Activated CD8-positive, alpha-beta memory T cell treated with anti-CD3 and anti-CD28 coated beads, Interleukin-2, amount 10 ng/mL, durations not matched to agents 7 days and 5 days (primary cell): ENCODE measurements around the gene CGA. TPM values are rescaled to one million over a fixed set of nuclear protein-coding genes. Genes with fewer than 3 reads are reported as not detected.
A peak's percentile ranks its signal among the peaks of the same experiment; 100 is the strongest.
"Not testable (repeated sequence)": the region's sequence is repeated elsewhere in the genome, so short reads cannot be mapped to it uniquely, and the experiment has no call there.

Source experiments
- ATAC-seq: fragments of 150-1000 bp; cut with Tn5 transposase; one replicate; pipeline ENCODE4 v1.10.0; 2021; ENCODE audit warnings: moderate library complexity
- CTCF ChIA-PET: fragments of 350-600 bp; sonication (Branson Sonifier 250); formaldehyde crosslinking; loops from one replicate; lab custom pipeline; 2021; ENCODE audit warnings: antibody characterized with exemption; lab: Charles Lee
- DNase-seq: peaks from one replicate; pipeline ENCODE4 v3.0.0-alpha.2; 2020
- H3K27ac Mint-ChIP-seq: one replicate; pipeline ENCODE4 v1.8.0; 2021; ENCODE audit warnings: mild to moderate bottlenecking, mixed read lengths
- H3K27me3 Mint-ChIP-seq: one replicate; pipeline ENCODE4 v1.8.0; 2021; ENCODE audit warnings: mixed read lengths
- H3K36me3 Mint-ChIP-seq: one replicate; pipeline ENCODE4 v1.8.0; 2021; ENCODE audit warnings: mild to moderate bottlenecking, mixed read lengths
- H3K4me1 Mint-ChIP-seq: one replicate; pipeline ENCODE4 v1.8.0; 2021; ENCODE audit warnings: mixed read lengths
- H3K4me3 Mint-ChIP-seq: one replicate; pipeline ENCODE4 v1.8.0; 2021; ENCODE audit warnings: mild to moderate bottlenecking, moderate library complexity, mixed read lengths
- H3K9me3 Mint-ChIP-seq: one replicate; pipeline ENCODE4 v1.8.0; 2022; ENCODE audit warnings: low read depth, mixed read lengths
- total RNA-seq, 2 experiments: library from RNA; stranded (reverse); gene quantifications; one replicate each; pipeline ENCODE4 v1.2.3, GENCODE V29; 2021

CGA gene
- not detected for total RNA-seq

DNA sequence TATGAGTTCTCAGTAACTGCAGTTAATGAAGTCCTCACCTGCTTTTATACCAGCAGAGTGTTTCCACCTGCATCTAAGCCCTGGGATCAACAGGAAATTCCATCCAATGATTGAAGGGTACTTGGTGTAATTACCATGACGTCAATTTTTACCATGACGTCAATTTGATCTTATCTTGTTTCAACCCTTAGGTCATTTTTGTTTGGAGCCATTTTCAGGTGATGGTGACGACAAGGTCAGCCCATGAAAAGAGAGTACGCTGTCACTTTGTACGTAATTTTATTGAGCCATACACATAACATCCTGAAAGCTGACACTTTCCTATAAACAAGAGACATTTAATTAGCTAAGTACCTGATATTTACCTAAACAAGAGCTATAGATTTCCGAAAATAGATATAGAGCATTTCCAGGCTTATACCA is at the start of gene CGA:
TSS of gene CGA (minus strand) at position 20 of the 423 bp plus-strand sequence. CDS start 6,906 bp downstream, outside the sequence.
- ATAC-seq (no peak), DNase-seq (no peak)
- Mint-ChIP-seq H3K27me3 (peaks cover 40% of the 10 kb centered on the region), H3K4me1 (peaks cover 2% of the 10 kb centered on the region), H3K27ac (no peak within 1 kb of the TSS), H3K4me3 (no peak within 1 kb of the TSS), H3K36me3 (no peaks in the 10 kb centered on the region), H3K9me3 (no peaks in the 10 kb centered on the region)
- CTCF ChIA-PET: interaction anchor here (1.2 to 1.6 kb wide), 2 partner anchors 15 to 17 kb away, joined by 3 to 4 read pairs; no protein-coding TSS in a partner anchor

DNA sequence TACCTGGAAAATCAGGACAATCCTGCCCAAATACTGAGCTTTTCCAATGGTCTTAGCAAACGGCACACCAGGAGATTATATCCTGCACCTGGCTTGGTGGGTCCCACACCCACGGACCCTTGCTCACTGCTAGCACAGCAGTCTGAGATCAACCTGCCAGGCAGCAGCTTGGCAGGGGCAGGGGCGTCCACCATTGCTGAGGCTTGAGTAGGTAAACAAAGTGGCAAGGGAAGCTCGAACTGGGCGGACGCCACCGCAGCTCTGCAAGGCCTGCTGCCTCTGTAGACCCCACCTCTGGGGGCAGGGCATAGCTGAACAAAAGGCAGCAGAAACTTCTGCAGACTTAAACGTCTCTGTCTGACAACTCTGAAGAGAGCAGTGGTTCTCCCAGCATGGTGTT is 45.0 kb upstream of the CGA start:
- not testable (repeated sequence) for H3K27ac Mint-ChIP-seq
- peaks cover 47% of the 10 kb centered on the region for H3K27me3 Mint-ChIP-seq

DNA sequence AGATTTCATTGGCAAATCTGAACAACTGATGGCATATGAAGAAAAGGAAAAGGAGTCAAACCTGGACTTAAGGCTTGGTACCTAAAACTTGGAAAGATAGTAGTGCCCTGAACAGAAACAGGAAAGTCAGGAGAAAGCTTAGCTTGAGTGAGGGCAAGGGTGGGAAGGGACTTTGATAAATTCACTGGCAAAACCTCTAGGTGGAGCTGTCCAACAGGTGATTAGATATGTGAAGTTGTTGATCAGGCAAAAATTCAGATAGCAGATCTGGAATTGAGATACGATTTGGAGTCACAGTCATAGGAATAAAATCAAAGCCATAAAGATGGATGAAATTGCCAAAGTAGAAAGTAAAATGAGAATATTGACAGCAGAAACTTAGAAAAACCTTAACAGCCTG is 44.3 kb upstream of the CGA start:
- peak; percentile 64 for ATAC-seq
- H3K36me3 Mint-ChIP-seq: peaks cover 1% of the 10 kb centered on the region
- peaks cover 2% of the 10 kb centered on the region for H3K4me1 Mint-ChIP-seq
- no peak overlapping the region for H3K4me3 Mint-ChIP-seq
- DNase-seq: no peak
- no peak overlapping the region for H3K27ac Mint-ChIP-seq
- CTCF ChIA-PET: interaction anchor here (0.6 to 2.1 kb wide), 16 partner anchors 9 to 254 kb away, joined by 3 to 11 read pairs (median 3); no protein-coding TSS in a partner anchor
- peaks cover 47% of the 10 kb centered on the region for H3K27me3 Mint-ChIP-seq
- H3K9me3 Mint-ChIP-seq: no peaks in the 10 kb centered on the region

More for the DNA sequence above, 45.0 kb upstream of the CGA start:
- CTCF ChIA-PET: interaction anchor here (0.8 to 2.1 kb wide), 12 partner anchors 9 to 146 kb away, joined by 3 to 11 read pairs (median 3); no protein-coding TSS in a partner anchor
- not testable (repeated sequence) for ATAC-seq, H3K4me3 Mint-ChIP-seq, H3K36me3 Mint-ChIP-seq, H3K4me1 Mint-ChIP-seq, H3K9me3 Mint-ChIP-seq, DNase-seq

DNA sequence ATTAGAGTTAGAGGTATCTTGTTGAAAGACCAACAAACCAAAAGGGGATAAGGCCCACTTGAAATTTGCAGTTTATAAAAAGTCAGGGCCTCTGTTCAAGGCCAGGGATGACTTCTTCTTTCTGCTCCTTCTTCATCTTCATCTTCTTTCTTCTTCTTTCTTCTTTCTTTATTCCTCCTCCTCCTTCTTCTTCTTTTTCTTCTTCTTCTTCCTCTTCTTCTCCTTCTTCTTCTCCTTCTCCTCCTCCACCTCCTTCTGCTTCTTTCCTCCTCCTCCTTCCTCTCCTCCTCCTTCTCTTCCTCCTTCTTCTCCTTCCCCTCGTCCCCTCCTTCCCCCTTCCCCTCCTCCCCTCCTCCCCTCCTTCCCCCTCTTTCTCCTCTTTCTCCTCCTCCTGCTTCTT is 42.1 kb upstream of the CGA start:
- Mint-ChIP-seq H3K4me3 (no peak overlapping the region), H3K36me3 (peaks cover 1% of the 10 kb centered on the region), H3K4me1 (peaks cover 2% of the 10 kb centered on the region), H3K27ac (no peak overlapping the region), H3K9me3 (no peaks in the 10 kb centered on the region), H3K27me3 (peaks cover 34% of the 10 kb centered on the region)
- CTCF ChIA-PET: interaction anchor here (1.0 to 1.7 kb wide), 2 partner anchors 254 to 256 kb away, joined by 3 to 8 read pairs; no protein-coding TSS in a partner anchor
- ATAC-seq: no peak
- no peak for DNase-seq

DNA sequence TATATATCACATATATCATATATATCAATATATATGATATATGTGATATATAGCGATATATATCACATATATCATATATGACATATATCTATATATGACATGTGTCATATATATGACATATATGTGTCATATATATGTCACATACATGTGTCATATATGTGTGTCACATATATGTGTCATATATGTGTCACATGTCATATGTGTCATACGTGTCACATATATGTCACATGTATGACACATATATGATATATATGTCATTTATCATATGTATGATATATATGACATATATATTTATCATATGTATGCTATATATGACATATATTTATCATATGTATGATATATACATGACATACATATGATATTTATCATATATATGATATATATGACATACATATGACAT is 32.8 kb upstream of the CGA start:
- Mint-ChIP-seq H3K27me3 (peaks cover 18% of the 10 kb centered on the region), H3K36me3 (peaks cover 2% of the 10 kb centered on the region), H3K9me3 (peaks cover 2% of the 10 kb centered on the region), H3K4me3 (no peak overlapping the region), H3K27ac (no peak overlapping the region), H3K4me1 (no peaks in the 10 kb centered on the region)
- CTCF ChIA-PET: no interaction called here
- no peak for DNase-seq
- no peak for ATAC-seq

DNA sequence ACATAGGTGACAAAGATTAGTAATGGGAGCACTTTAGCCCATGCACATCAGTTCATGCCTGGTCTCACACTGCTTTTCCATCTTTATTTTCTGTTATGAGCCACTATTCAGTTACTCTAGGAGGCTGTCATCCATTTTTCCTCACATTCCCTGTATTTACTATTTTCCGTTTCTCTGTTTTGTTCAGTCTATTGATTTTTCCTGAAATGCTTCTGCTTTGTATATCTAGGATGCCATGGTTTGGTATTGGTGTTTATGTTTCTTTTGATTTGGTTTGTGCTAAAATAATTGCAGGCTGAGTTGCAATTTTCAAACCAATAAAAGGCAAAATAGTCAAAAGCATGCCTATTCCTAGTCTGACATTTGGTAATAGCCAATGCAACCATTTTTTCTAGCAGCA is 31.6 kb upstream of the CGA start:
- Mint-ChIP-seq H3K4me3 (no peak overlapping the region), H3K27me3 (peaks cover 26% of the 10 kb centered on the region), H3K9me3 (peaks cover 2% of the 10 kb centered on the region), H3K4me1 (no peaks in the 10 kb centered on the region), H3K27ac (no peak overlapping the region), H3K36me3 (peaks cover 2% of the 10 kb centered on the region)
- CTCF ChIA-PET: no interaction called here
- DNase-seq (no peak), ATAC-seq (no peak)

DNA sequence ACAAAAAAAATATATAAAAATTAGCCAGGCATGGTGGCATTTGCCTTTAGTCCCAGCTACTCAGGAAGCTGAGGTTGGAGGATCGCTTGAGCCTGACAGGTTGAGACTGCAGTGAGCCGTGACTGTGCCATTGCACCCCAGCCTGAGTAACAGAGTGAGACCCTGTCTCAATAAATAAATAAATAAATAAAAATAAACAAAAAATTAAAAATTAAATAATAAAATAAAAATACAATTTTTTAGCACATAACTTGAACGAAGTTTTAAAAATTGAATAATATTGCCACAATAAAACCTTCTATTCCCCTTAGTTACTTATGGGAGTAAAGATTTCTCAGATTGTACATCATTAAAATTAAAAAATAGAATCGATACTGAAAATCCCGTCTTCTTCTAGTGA is 29.2 kb upstream of the CGA start:
- Mint-ChIP-seq H3K9me3 (peaks cover 2% of the 10 kb centered on the region), H3K36me3 (peaks cover 2% of the 10 kb centered on the region), H3K27me3 (peaks cover 27% of the 10 kb centered on the region), H3K27ac (no peak overlapping the region), H3K4me3 (no peak overlapping the region), H3K4me1 (no peaks in the 10 kb centered on the region)
- ATAC-seq: no peak
- CTCF ChIA-PET: interaction anchor here (0.7 kb wide), 1 partner anchor 1331 kb away, joined by 3 read pairs; no protein-coding TSS in a partner anchor
- DNase-seq: no peak

DNA sequence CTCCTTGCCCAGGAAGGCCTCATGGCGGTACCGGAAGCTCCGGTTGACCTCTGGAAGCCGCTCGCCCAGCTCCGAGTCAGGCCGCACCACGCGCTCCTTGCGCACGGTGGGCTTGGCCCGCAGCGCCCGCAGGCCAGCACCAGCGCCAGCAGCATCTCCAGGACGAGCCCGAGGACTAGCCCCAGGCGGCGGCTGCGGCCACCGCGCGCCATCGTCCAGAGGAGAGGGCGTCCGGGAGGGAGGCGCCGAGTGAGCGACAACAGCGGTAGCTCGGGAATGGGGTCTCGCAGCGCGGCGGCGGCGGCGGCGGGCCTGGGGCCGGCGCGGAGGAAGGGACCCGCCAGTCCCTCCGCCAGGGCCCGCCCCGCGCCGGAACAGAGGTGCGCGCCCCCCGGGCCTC is 27.6 kb upstream of the CGA start:
- ATAC-seq: no peak
- H3K4me3 Mint-ChIP-seq: no peak overlapping the region
- peaks cover 2% of the 10 kb centered on the region for H3K36me3 Mint-ChIP-seq
- CTCF ChIA-PET: interaction anchor here (1.0 to 1.2 kb wide), 2 partner anchors 16 to 56 kb away, joined by 3 read pairs; no protein-coding TSS in a partner anchor
- peaks cover 27% of the 10 kb centered on the region for H3K27me3 Mint-ChIP-seq
- peaks cover 2% of the 10 kb centered on the region for H3K9me3 Mint-ChIP-seq
- no peaks in the 10 kb centered on the region for H3K4me1 Mint-ChIP-seq
- no peak overlapping the region for H3K27ac Mint-ChIP-seq
- no peak for DNase-seq

DNA sequence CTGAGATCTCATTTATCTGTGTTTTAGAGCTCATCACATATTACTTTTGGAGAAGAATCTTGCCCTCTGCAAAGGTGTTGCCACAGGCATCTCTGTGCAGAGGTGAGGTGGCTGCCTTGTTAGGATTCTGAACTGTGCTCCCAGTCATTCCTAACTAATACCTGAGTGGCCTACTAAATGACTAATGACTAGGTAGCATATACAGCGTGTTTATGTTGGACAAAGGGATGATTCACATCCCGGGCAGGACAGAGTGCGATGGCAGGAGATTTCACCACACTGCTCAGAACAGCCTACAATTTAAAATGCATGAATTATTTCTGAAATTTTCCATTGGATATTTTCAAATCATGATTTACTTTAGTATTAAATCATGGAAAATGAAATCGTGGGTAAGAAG is 23.1 kb upstream of the CGA start:
- no peak overlapping the region for H3K27ac Mint-ChIP-seq

DNA sequence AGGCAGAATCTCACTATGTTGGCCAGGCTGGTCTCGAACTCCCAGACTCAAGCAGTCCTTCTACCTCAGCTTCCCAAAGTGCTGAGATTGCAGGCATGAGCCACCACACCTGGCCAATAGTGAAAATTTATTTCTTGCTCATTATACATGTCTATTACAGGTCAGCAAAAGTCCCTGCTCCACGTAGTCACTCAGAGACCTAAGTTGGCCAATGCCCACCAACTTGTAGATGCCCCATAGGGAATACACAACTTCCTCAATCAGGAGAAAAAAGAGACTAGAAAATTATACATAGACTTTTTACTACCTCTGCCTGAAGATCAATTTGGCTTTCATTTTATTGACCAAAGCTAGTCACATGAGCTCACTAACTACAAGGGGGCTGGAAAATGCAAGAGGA is 22.0 kb upstream of the CGA start:
- H3K27ac Mint-ChIP-seq: no peak overlapping the region
- H3K27me3 Mint-ChIP-seq: peaks cover 20% of the 10 kb centered on the region
- H3K9me3 Mint-ChIP-seq: no peaks in the 10 kb centered on the region
- H3K4me3 Mint-ChIP-seq: no peak overlapping the region
- DNase-seq (no peak), ATAC-seq (no peak)
- CTCF ChIA-PET: interaction anchor here (1.0 kb wide), 1 partner anchor 50 kb away, joined by 3 read pairs; no protein-coding TSS in a partner anchor
- no peaks in the 10 kb centered on the region for H3K4me1 Mint-ChIP-seq
- H3K36me3 Mint-ChIP-seq: no peaks in the 10 kb centered on the region

More for the DNA sequence above, 23.1 kb upstream of the CGA start:
- peaks cover 2% of the 10 kb centered on the region for H3K36me3 Mint-ChIP-seq
- ATAC-seq (no peak), DNase-seq (no peak)
- no peaks in the 10 kb centered on the region for H3K4me1 Mint-ChIP-seq
- peaks cover 2% of the 10 kb centered on the region for H3K9me3 Mint-ChIP-seq
- CTCF ChIA-PET: interaction anchor here (0.9 kb wide), 1 partner anchor 204 kb away, joined by 3 read pairs; no protein-coding TSS in a partner anchor
- peaks cover 23% of the 10 kb centered on the region for H3K27me3 Mint-ChIP-seq
- no peak overlapping the region for H3K4me3 Mint-ChIP-seq

DNA sequence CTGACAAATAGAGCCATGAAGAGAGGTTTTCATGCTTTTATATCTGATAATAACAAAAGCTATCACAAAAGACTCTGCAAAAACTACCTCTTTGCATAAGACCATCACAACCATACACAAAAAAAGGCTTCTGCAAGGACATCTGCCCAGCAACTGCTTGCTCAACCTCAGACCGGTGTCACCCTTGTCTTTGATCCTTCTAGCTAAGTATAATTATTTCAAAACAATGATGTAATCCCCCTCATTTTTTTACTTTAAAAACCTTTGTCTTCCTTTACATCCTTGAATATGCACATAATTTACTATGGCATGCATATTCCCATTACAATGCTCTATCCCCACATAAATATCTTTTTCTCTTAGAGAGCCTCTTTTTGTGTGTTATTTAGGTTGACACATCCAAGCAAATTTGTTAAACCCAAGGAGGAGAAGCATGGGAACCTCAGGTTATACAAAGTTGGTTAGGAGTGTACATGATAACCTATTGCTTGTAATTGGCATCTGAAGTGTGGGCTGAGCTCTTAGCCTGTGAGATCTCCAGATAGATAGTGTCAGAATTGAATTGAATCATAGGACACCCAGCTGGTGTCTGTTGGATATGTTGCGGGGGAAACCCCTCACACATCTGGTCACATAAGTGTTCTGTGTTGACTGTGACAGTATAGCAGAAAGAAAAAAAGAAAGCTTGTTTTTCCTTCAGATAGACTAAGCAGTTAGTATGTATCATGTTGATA is 20.7 kb upstream of the CGA start:
- Mint-ChIP-seq H3K9me3 (no peaks in the 10 kb centered on the region), H3K27me3 (peaks cover 21% of the 10 kb centered on the region), H3K4me1 (no peaks in the 10 kb centered on the region), H3K4me3 (no peak overlapping the region), H3K36me3 (no peaks in the 10 kb centered on the region), H3K27ac (no peak overlapping the region)
- DNase-seq (no peak), ATAC-seq (peak; percentile 42)
- CTCF ChIA-PET: interaction anchor here (1.0 kb wide), 1 partner anchor 49 kb away, joined by 3 read pairs; no protein-coding TSS in a partner anchor

DNA sequence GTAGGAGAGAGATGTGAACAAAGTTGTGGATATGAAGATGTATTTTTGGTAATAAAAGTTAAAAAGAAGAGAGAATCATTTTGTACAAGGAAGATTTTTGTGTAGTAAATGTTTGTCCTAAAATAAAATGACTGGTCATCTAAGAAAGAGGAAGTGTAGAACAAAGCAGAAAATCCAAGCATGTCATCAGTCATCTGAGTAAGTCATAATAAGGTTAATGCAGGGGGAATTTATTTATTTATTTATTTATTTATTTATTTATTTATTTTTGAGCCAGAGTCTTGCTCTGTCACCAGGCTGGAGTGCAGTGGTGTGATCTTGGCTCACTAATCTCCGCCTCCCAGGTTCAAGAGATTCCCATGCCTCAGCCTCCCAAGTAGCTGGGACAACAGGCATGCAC is 15.7 kb upstream of the CGA start:
- ATAC-seq (no peak), DNase-seq (no peak)
- Mint-ChIP-seq H3K36me3 (no peaks in the 10 kb centered on the region), H3K27ac (no peak overlapping the region), H3K27me3 (peaks cover 27% of the 10 kb centered on the region), H3K9me3 (no peaks in the 10 kb centered on the region), H3K4me1 (no peaks in the 10 kb centered on the region), H3K4me3 (no peak overlapping the region)
- CTCF ChIA-PET: no interaction called here

DNA sequence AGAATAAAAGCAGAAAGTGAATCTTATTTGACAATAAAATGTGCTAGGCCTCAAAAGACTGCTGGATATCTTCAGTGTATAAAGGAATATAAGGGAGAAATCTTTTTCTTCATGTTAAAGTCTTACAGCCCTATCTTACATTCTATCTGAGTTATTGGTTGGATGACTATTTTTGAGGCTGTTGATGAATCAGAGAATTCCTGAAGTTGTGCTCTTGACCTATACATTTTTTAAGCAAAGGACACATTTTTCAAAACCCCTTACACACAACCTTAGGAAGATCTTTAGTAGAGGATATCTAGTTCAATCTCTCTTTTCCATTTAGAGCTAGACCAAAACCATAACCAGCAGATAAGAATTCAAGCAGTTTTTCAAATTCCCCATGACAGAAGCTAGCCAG is 10.9 kb upstream of the CGA start:
- ATAC-seq: no peak
- no peak overlapping the region for H3K27ac Mint-ChIP-seq
- H3K27me3 Mint-ChIP-seq: peaks cover 8% of the 10 kb centered on the region
- no peak overlapping the region for H3K4me3 Mint-ChIP-seq
- CTCF ChIA-PET: interaction anchor here (1.3 kb wide), 1 partner anchor 52 kb away, joined by 3 read pairs; no protein-coding TSS in a partner anchor
- DNase-seq: no peak
- H3K9me3 Mint-ChIP-seq: no peaks in the 10 kb centered on the region
- no peaks in the 10 kb centered on the region for H3K36me3 Mint-ChIP-seq
- no peaks in the 10 kb centered on the region for H3K4me1 Mint-ChIP-seq
